Naive thymus-derived CD4-positive, alpha-beta T cell (primary cell): Measurements from ENCODE around the gene DAB2IP. TPM values are rescaled to one million over a fixed set of nuclear protein-coding genes. Genes with fewer than 3 reads are reported as not detected.
A peak's percentile ranks its signal among the peaks of the same experiment; 100 is the strongest.

Experiments
- ATAC-seq: fragments of 150-1000 bp; cut with Tn5 transposase; 2 replicates; pipeline ENCODE4 v1.10.0; 2021; ENCODE audit warnings: mild to moderate bottlenecking, moderate library complexity
- CTCF ChIA-PET: fragments of 350-600 bp; sonication (Branson Sonifier 250); formaldehyde crosslinking; loops from one replicate; lab custom pipeline; 2021; ENCODE audit warnings: antibody characterized with exemption; lab: Charles Lee
- POLR2A ChIA-PET: fragments of 350-600 bp; sonication (Branson Sonifier 250); formaldehyde crosslinking; loops from one replicate; lab custom pipeline; 2021; ENCODE audit warnings: antibody characterized with exemption, inconsistent platforms; lab: Charles Lee
- DNase-seq, 9 donors: peaks; one replicate each; pipeline versions ENCODE4 v3.0.0 to v3.0.0-alpha.2; 2020 to 2022; ENCODE audit warnings: mixed read lengths in 1 of 9
- H3K27ac ChIP-seq: one replicate; pipeline ENCODE4 v1.7.0; 2013; ENCODE audit warnings: mild to moderate bottlenecking, low read depth, low read length, moderate library complexity
- H3K27me3 ChIP-seq, 2 donors: one replicate each; pipeline ENCODE4 v1.7.0; 2013; ENCODE audit warnings: low read length in 2 of 2, mild to moderate bottlenecking in 2 of 2, moderate library complexity in 2 of 2; ENCODE audit not compliant: control insufficient read depth in 2 of 2, insufficient read depth in 2 of 2
- H3K36me3 ChIP-seq, 3 experiments: 1 replicate in 2 of 3; 2 replicates in 1 of 3; pipeline ENCODE4 v1.7.0; 2013; ENCODE audit warnings: low read length in 3 of 3, mild to moderate bottlenecking in 3 of 3, moderate library complexity in 1 of 3; ENCODE audit not compliant: insufficient read depth in 3 of 3, control insufficient read depth in 2 of 3
- H3K4me1 ChIP-seq, 2 donors: one replicate each; pipeline ENCODE4 v1.7.0; 2013; ENCODE audit warnings: low read length in 2 of 2, mild to moderate bottlenecking in 2 of 2, moderate library complexity in 1 of 2; ENCODE audit not compliant: control insufficient read depth in 2 of 2, insufficient read depth in 2 of 2
- H3K4me3 ChIP-seq: 2 replicates; pipeline ENCODE4 v1.7.0; 2013; ENCODE audit warnings: mild to moderate bottlenecking, low read length
- H3K9me3 ChIP-seq, 3 experiments: 1 replicate in 2 of 3; 2 replicates in 1 of 3; pipeline ENCODE4 v1.7.0; 2013; ENCODE audit warnings: low read length in 3 of 3; ENCODE audit not compliant: control insufficient read depth in 2 of 3
- H3K27ac Mint-ChIP-seq, 9 donors: one replicate each; pipeline ENCODE4 v1.8.0; 2020 to 2022; ENCODE audit warnings: mixed read lengths in 9 of 9, mild to moderate bottlenecking in 8 of 9, moderate library complexity in 5 of 9, inconsistent platforms in 2 of 9
- H3K27me3 Mint-ChIP-seq, 5 donors: one replicate each; pipeline ENCODE4 v1.8.0; 2021 to 2022; ENCODE audit warnings: mixed read lengths in 5 of 5, mild to moderate bottlenecking in 1 of 5
- H3K36me3 Mint-ChIP-seq, 5 donors: one replicate each; pipeline ENCODE4 v1.8.0; 2020 to 2022; ENCODE audit warnings: mixed read lengths in 5 of 5, mild to moderate bottlenecking in 3 of 5, inconsistent platforms in 1 of 5
- H3K4me1 Mint-ChIP-seq, 7 donors: one replicate each; pipeline ENCODE4 v1.8.0; 2020 to 2022; ENCODE audit warnings: mixed read lengths in 7 of 7, mild to moderate bottlenecking in 3 of 7, inconsistent platforms in 1 of 7
- H3K4me3 Mint-ChIP-seq, 10 donors: one replicate each; pipeline ENCODE4 v1.8.0; 2020 to 2022; ENCODE audit warnings: mild to moderate bottlenecking in 10 of 10, mixed read lengths in 10 of 10, moderate library complexity in 6 of 10, inconsistent platforms in 2 of 10
- H3K9me3 Mint-ChIP-seq, 11 donors: one replicate each; pipeline ENCODE4 v1.8.0; 2020 to 2022; ENCODE audit warnings: mixed read lengths in 11 of 11, mild to moderate bottlenecking in 4 of 11, inconsistent platforms in 1 of 11, moderate library complexity in 1 of 11
- intact Hi-C, 2 donors: fragments of 100-400 bp; cut with micrococcal nuclease; formaldehyde crosslinking; loops; one replicate each; pipeline ENCODE4 v1.15.1; 2023
- polyA plus RNA-seq, 2 donors: library from polyadenylated mRNA; unstranded; fragments of 300-500 nt; fragmentation: Illumina TruSeq; gene quantifications; one replicate each; pipeline ENCODE4 v1.2.3, GENCODE V29; 2021
- total RNA-seq, 6 experiments: library from RNA in 5 of 6; stranded (reverse) in 5 of 6; gene quantifications; 1 replicate in 5 of 6; 2 replicates in 1 of 6; pipeline ENCODE4 v1.2.3 and lab custom pipeline; 2021 to 2026

Gene DAB2IP
- total and polyA plus RNA-seq, 7 experiments from 2014 or later = 0.15 TPM; not detected in 6

DNA sequence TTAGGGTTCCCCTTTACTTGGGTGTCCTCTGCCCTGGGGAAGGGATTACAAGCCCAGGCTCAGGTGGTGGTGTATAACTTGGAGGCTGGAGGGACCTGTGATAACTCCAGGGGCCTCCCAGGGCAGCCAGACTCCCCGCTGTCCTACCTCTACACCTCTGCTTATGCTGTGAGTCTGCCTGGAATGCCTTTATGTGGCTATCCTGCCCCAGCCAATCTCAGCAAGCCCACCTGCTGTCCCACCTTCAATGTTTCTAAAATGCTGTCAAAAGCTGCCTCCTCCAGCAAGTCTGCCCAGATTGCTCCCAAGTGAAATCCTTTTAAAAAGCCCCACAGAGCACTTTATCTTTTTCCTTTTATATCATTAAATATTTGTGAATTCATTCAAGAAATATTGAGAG lies 39.3 kb downstream of the DAB2IP start:
- ChIA-PET CTCF (no interaction called here), POLR2A (no interaction called here)
- Mint-ChIP-seq H3K36me3 (no peaks in the 10 kb centered on the region), H3K27ac (no peak overlapping the region), H3K4me3 (no peak overlapping the region), H3K9me3 (peaks cover 0 to 2% (median 0%) of the 10 kb centered on the region in 11 donors), H3K4me1 (no peaks in the 10 kb centered on the region), H3K27me3 (peaks cover 0 to 12% (median 2%) of the 10 kb centered on the region in 5 donors)
- no peaks in the 10 kb centered on the region for H3K4me1 ChIP-seq
- DNase-seq (no peak), ATAC-seq (no peak)
- no peaks in the 10 kb centered on the region for H3K27me3 ChIP-seq
- no peaks in the 10 kb centered on the region for H3K36me3 ChIP-seq
- no peak overlapping the region for H3K27ac ChIP-seq
- H3K4me3 ChIP-seq = no peak overlapping the region
- intact Hi-C loops = no loop called here
- no peaks in the 10 kb centered on the region for H3K9me3 ChIP-seq

DNA sequence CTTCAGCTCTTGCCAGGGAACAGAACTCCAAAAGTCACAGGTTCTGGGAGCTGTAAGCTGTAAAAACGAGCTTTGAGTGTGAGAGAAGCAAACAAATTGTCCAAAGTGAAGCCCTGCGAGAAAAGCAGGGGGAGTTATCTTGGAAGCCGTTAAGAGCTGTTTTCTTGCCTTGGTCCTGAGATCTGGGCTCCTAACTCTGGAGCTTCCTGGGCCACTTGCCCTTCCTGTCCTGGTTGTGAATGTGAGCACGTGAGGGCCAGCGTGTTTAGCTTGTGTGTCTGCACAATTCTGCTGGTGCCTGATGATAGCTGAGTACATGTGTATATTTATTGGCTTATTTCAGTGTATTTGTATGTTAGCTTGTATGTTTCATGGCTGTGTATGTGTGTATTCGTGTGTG lies 40.5 kb downstream of the DAB2IP start:
- no peak overlapping the region for H3K4me3 Mint-ChIP-seq
- no peaks in the 10 kb centered on the region for H3K9me3 ChIP-seq
- H3K27me3 Mint-ChIP-seq = peaks cover 4 to 20% (median 6%) of the 10 kb centered on the region in 5 donors
- no peaks in the 10 kb centered on the region for H3K27me3 ChIP-seq
- POLR2A ChIA-PET = no interaction called here
- H3K4me3 ChIP-seq = no peak overlapping the region
- H3K27ac Mint-ChIP-seq = peak overlapping the region in 1 of 9 donors; percentile 36
- H3K4me1 Mint-ChIP-seq = peaks cover 0 to 3% (median 3%) of the 10 kb centered on the region in 7 donors
- H3K4me1 ChIP-seq = no peaks in the 10 kb centered on the region
- H3K9me3 Mint-ChIP-seq = peaks cover 0 to 2% (median 0%) of the 10 kb centered on the region in 11 donors
- CTCF ChIA-PET = no interaction called here
- ATAC-seq = no peak
- no peaks in the 10 kb centered on the region for H3K36me3 Mint-ChIP-seq
- no peak overlapping the region for H3K27ac ChIP-seq
- intact Hi-C loops = no loop called here
- DNase-seq = no peak
- H3K36me3 ChIP-seq = no peaks in the 10 kb centered on the region

DNA sequence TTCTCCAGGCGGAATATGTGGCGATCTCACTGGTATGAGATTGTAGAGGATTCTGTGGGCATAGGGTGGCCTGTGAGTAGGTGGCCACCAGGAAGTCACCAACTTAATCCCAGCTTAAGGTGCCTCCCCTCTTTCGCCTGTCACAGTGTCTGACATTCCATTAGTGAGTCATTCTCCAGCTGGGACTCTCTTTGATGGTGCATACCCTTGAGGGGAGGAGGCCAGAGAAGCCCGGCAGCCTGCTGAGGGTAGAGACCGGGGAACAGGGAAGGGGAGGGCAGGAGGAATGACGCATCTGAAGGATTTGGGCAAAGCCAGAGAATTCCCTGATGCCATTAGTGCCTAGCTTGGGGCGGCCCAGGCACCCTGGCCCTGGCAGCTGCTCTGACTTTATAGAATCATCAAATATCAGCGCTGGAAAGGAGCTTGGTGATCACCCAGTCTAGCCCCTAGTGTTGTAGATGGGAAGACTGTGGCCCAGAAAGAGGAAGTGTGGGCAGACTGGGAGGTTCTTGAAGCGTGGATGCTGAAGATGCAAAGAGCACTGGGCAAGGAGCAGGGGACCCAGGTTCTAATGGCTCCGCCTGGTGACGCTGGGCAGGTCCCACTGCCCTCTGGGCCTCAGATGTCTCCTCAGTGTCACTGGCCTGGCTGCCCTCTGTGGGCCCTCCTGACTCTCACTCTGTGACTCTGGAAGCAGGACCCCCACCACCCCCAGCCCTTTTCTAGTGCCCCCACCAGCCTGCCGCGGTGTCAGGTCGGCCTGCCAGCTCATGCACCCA lies 41.4 kb downstream of the DAB2IP start:
- H3K27ac Mint-ChIP-seq = no peak overlapping the region
- no peaks in the 10 kb centered on the region for H3K9me3 ChIP-seq
- DNase-seq (no peak), ATAC-seq (no peak)
- intact Hi-C loops = no loop called here
- peaks cover 13 to 29% (median 15%) of the 10 kb centered on the region in 5 donors for H3K27me3 Mint-ChIP-seq
- no peaks in the 10 kb centered on the region for H3K36me3 ChIP-seq
- H3K4me3 ChIP-seq = no peak overlapping the region
- no peaks in the 10 kb centered on the region for H3K4me1 ChIP-seq
- CTCF ChIA-PET = no interaction called here
- POLR2A ChIA-PET = no interaction called here
- no peaks in the 10 kb centered on the region for H3K27me3 ChIP-seq
- H3K27ac ChIP-seq = no peak overlapping the region
- no peaks in the 10 kb centered on the region for H3K36me3 Mint-ChIP-seq
- no peak overlapping the region for H3K4me3 Mint-ChIP-seq
- peaks cover 0 to 12% (median 10%) of the 10 kb centered on the region in 7 donors for H3K4me1 Mint-ChIP-seq
- H3K9me3 Mint-ChIP-seq = peaks cover 0 to 2% (median 0%) of the 10 kb centered on the region in 11 donors

DNA sequence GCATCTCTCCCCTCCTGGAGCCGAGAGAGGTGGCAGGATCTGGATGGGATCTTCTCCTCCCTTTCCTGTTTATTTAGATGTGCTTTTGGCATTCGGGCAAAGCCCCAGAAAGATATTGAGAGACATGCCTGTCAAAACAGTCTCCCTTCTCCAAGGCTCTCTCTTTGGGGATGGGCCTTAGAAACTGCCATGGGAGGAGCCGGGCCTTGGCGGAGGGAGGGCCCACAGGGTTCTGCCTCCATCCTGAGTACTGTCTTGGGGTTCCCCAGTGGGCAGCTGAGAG lies 41.9 kb downstream of the DAB2IP start:
- no peaks in the 10 kb centered on the region for H3K36me3 ChIP-seq
- Mint-ChIP-seq H3K36me3 (no peaks in the 10 kb centered on the region), H3K4me3 (no peak overlapping the region), H3K9me3 (peaks cover 0 to 2% (median 0%) of the 10 kb centered on the region in 11 donors), H3K27ac (no peak overlapping the region), H3K4me1 (peaks cover 0 to 14% (median 10%) of the 10 kb centered on the region in 7 donors), H3K27me3 (peaks cover 18 to 34% (median 20%) of the 10 kb centered on the region in 5 donors)
- no peaks in the 10 kb centered on the region for H3K9me3 ChIP-seq
- no peaks in the 10 kb centered on the region for H3K27me3 ChIP-seq
- H3K27ac ChIP-seq = no peak overlapping the region
- CTCF ChIA-PET = no interaction called here
- POLR2A ChIA-PET = no interaction called here
- no peak overlapping the region for H3K4me3 ChIP-seq
- DNase-seq (no peak), ATAC-seq (no peak)
- intact Hi-C loops = no loop called here
- H3K4me1 ChIP-seq = peaks cover under 1 to 4% of the 10 kb centered on the region in 2 donors

DNA sequence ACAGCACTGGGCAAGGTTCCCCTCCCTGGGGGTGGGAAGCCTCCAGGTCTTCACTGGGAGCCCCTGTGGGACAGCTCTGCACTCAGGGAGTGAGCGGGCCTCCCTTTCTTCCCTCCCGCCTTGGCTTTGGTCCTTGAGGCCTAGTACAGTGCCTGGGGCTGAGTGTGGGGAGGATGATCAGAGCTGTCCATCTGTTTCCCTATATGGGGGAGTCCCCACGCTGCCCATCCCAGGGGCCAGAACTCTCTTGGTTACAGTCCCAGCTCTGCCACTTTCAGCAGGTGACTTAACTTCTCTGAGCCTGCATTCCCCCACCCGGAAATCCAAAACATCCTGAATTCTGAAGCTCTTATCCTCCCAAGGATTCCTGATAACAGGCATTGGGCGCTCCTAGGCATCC lies 42.6 kb downstream of the DAB2IP start:
- no peaks in the 10 kb centered on the region for H3K36me3 ChIP-seq
- intact Hi-C loops = no loop called here
- Mint-ChIP-seq H3K4me3 (no peak overlapping the region), H3K27ac (no peak overlapping the region), H3K4me1 (peaks cover 0 to 14% (median 10%) of the 10 kb centered on the region in 7 donors), H3K9me3 (peaks cover 0 to 2% (median 0%) of the 10 kb centered on the region in 11 donors), H3K36me3 (no peaks in the 10 kb centered on the region), H3K27me3 (peaks cover 20 to 34% (median 23%) of the 10 kb centered on the region in 5 donors)
- CTCF ChIA-PET = no interaction called here
- H3K4me3 ChIP-seq = no peak overlapping the region
- POLR2A ChIA-PET = no interaction called here
- ATAC-seq (no peak), DNase-seq (no peak)
- H3K9me3 ChIP-seq = no peaks in the 10 kb centered on the region
- no peaks in the 10 kb centered on the region for H3K27me3 ChIP-seq
- no peak overlapping the region for H3K27ac ChIP-seq
- peaks cover 4 to 6% of the 10 kb centered on the region in 2 donors for H3K4me1 ChIP-seq

DNA sequence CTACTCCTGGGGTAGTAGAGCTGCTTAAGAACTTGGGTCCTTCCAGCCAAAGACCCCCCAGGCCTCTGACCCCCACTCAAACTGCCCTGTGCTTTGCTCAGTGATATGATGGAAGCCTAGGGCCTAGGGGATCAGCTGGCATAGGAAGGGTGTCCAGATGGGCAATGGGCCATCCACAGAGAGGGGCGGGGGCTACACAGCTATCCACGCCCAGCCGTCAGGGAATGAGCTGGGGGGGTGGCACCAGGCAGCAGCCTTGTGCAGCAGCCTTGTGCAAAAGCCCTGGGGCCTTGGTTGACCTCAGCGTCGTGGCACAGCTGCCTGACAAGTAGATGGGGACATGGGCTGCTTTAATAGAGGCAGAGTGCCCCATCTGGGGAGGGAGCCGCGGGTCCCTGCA lies 43.2 kb downstream of the DAB2IP start:
- POLR2A ChIA-PET = no interaction called here
- no peaks in the 10 kb centered on the region for H3K36me3 Mint-ChIP-seq
- peaks cover 4 to 7% of the 10 kb centered on the region in 2 donors for H3K4me1 ChIP-seq
- H3K27me3 ChIP-seq = no peaks in the 10 kb centered on the region
- H3K9me3 ChIP-seq = no peaks in the 10 kb centered on the region
- H3K9me3 Mint-ChIP-seq = peaks cover 0 to 2% (median 0%) of the 10 kb centered on the region in 11 donors
- H3K4me3 ChIP-seq = no peak overlapping the region
- DNase-seq (no peak), ATAC-seq (no peak)
- CTCF ChIA-PET = no interaction called here
- peaks cover 20 to 34% (median 25%) of the 10 kb centered on the region in 5 donors for H3K27me3 Mint-ChIP-seq
- H3K27ac ChIP-seq = no peak overlapping the region
- peak overlapping the region in 1 of 9 donors; percentile 59 for H3K27ac Mint-ChIP-seq
- peaks cover 0 to 14% (median 10%) of the 10 kb centered on the region in 7 donors for H3K4me1 Mint-ChIP-seq
- H3K36me3 ChIP-seq = no peaks in the 10 kb centered on the region
- intact Hi-C loops = no loop called here
- H3K4me3 Mint-ChIP-seq = no peak overlapping the region

DNA sequence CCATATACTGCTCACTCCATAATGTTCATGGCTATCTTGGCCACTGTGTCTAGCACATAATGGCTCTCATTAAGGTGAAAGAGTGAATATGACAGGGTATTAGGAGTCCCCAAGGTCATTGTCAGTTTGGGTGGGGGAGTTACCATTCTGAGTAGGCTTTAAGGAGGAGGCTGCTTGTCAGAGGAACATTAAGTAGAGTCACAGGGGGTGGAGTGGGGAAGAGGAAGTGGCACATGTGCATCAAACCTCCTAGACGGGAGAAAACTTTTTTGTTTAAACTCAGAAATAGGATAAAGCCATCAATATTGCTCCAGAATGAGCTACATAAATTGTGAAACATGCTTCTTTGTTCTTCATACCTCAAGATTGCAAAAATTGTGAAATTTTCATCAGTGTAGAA lies 45.5 kb downstream of the DAB2IP start:
- Histone ChIP-seq H3K4me1 (peaks cover 4 to 9% of the 10 kb centered on the region in 2 donors), H3K4me3 (no peak overlapping the region), H3K27me3 (no peaks in the 10 kb centered on the region), H3K9me3 (no peaks in the 10 kb centered on the region), H3K27ac (no peak overlapping the region), H3K36me3 (no peaks in the 10 kb centered on the region)
- peaks cover 0 to 2% (median 0%) of the 10 kb centered on the region in 11 donors for H3K9me3 Mint-ChIP-seq
- H3K27me3 Mint-ChIP-seq = peaks cover 20 to 48% (median 41%) of the 10 kb centered on the region in 5 donors
- H3K36me3 Mint-ChIP-seq = no peaks in the 10 kb centered on the region
- no peak for ATAC-seq
- intact Hi-C loops = no loop called here
- peaks cover 0 to 15% (median 12%) of the 10 kb centered on the region in 7 donors for H3K4me1 Mint-ChIP-seq
- no peak for DNase-seq
- H3K4me3 Mint-ChIP-seq = peak overlapping the region in 7 of 10 donors; percentile 5 to 73 (median 42)
- ChIA-PET CTCF (no interaction called here), POLR2A (no interaction called here)
- H3K27ac Mint-ChIP-seq = no peak overlapping the region
